GM12801 (cell line): ENCODE data around the gene RSPH1.

ENCODE experiments used
- TF ChIP-seq, protein P1 (sequence below): IDR thresholded peaks from one replicate; pipeline ENCODE4 v1.5.1; 2011; ENCODE audit warnings: control low read depth; ENCODE audit not compliant: insufficient read length; ENCODE audit errors: extremely low read depth

Gene RSPH1

DNA sequence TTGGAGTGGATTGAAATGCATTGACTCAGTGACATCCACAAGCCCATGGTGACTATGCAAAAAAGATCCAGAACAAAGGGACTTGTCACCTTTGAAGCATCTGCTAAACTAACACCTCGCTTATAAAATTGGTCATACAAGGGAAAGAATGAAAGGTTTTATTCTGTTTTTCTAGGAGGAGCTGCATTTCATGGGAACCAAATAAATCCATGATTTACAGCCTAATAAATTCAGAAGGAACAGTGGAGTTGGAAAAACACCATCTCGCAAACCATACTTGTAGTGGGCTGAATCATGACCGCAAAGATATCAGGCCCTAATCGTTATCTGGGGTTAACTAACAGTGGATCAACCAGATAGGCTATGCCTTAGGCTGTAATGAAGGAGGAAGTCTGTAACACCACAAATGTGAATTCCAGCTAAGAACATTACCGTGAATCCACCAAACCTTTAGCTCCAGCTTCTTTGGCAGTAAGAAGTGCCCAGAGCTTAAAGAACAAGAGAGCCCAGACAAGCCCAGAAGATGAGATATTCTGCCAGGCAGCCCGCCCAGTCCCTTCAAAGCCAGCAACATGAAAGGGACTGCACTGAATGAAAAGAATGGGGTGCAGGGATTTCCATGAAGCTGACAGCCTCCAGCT, 27.4 kb downstream of the RSPH1 start:
- TF ChIP-seq, protein P1, sequence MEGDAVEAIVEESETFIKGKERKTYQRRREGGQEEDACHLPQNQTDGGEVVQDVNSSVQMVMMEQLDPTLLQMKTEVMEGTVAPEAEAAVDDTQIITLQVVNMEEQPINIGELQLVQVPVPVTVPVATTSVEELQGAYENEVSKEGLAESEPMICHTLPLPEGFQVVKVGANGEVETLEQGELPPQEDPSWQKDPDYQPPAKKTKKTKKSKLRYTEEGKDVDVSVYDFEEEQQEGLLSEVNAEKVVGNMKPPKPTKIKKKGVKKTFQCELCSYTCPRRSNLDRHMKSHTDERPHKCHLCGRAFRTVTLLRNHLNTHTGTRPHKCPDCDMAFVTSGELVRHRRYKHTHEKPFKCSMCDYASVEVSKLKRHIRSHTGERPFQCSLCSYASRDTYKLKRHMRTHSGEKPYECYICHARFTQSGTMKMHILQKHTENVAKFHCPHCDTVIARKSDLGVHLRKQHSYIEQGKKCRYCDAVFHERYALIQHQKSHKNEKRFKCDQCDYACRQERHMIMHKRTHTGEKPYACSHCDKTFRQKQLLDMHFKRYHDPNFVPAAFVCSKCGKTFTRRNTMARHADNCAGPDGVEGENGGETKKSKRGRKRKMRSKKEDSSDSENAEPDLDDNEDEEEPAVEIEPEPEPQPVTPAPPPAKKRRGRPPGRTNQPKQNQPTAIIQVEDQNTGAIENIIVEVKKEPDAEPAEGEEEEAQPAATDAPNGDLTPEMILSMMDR = no peak

DNA sequence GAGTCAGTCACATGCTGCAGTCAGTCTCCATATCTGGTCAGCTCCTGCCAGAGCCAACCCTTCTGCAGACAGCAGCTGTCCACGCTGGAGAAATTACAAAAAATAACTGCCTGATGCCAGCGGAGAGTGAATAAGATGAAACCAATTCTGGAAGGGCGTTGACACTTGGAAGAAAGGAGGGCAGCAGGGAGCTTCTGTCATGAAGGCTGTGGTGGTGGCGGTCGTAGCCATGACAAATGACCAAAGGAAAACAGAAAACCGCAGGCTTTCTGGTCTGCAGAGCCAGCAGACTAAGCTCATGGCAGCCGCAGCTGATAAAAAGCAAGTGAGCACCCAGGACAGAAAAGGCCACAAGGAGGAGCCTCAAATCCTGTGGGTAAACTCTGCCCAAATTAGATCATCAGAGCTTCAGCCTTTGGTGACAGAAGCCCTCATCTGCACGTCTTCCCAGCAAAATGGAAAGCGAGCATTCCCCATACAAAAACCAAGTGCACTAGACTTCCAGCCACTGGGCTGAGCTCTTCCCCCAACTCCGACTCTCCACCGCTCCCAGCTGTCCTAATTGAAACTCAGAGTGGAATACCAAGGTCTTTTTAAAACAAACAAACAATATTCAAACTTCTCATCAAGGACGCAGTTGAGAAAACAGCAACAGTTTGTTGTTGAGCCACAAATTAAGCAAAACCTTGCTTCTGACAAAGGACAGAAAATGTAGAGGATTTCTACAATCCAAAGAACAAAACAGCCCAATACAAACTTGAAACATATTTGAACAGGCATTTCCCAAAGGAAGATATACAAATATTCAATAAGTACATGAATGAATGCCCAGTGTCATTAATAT, 28.7 kb downstream of the RSPH1 start:
- TF ChIP-seq, protein P1 = no peak

GRCh38 chr21:42466700-42467099, 29.3 kb downstream of the RSPH1 start:
- TF ChIP-seq, protein P1 = no peak

- TF ChIP-seq, protein P1 = no peak
These were observed 30.3 kb downstream of the RSPH1 start for GRCh38 chr21:42465803-42466127.

GRCh38 chr21:42465008-42465802, 30.8 kb downstream of the RSPH1 start:
- TF ChIP-seq, protein P1 = no peak

- TF ChIP-seq, protein P1 = no peak
These were observed 32.0 kb downstream of the RSPH1 start for GRCh38 chr21:42463861-42464515.
